ENCODE data around the gene RAB9B. TPM values are rescaled to one million over a fixed set of nuclear protein-coding genes. Genes with fewer than 3 reads are reported as not detected.

RAB9B gene
- polyA plus RNA-seq (2013) = 3.5 TPM

GRCh38 chrX:103831803-103832544 lies at the start of gene RAB9B:
TSS of gene RAB9B (minus strand) at chrX:103832257. CDS start at chrX:103825784, 6,473 bp downstream.
- peak within 1 kb of the TSS; percentile 63 to 86 (median 66) for H3K4me3 ChIP-seq (ENCODE audit: control insufficient read depth in 1 of 7, extremely low read depth in 1 of 7, insufficient read depth in 4 of 7, low read depth in 2 of 7, low read length in 6 of 7)
- CTCF ChIA-PET = interaction anchor here (1.0 to 1.1 kb wide), 2 partner anchors 9 to 305 kb away, joined by 3 read pairs; no protein-coding TSS in a partner anchor
- H3K4me1 ChIP-seq (ENCODE audit: control extremely low read depth in 1 of 4, control insufficient read depth in 4 of 4, insufficient read depth in 4 of 4, low read length in 3 of 4) = peaks cover 0 to 6% (median 4%) of the 10 kb centered on the region in 4 experiments
- 8% methylated on average over 50 of the region's 54 CpGs for WGBS (ENCODE audit: insufficient coverage)
- H3K27ac ChIP-seq (ENCODE audit: insufficient read depth in 1 of 2, low read depth in 1 of 2, low read length in 2 of 2, poor library complexity in 1 of 2, severe bottlenecking in 2 of 2) = no peak within 1 kb of the TSS
- H3K27me3 ChIP-seq (replicated peaks in 2 of 5; ENCODE audit: control insufficient read depth in 4 of 5, insufficient read depth in 5 of 5, low read length in 4 of 5) = peaks cover 0 to 27% (median 0%) of the 10 kb centered on the region in 5 experiments
- no peaks in the 10 kb centered on the region for H3K36me3 ChIP-seq (ENCODE audit: control insufficient read depth in 4 of 4, insufficient read depth in 4 of 4, low read length in 3 of 4)
- H3K9me3 ChIP-seq (ENCODE audit: control extremely low read depth in 1 of 5, control insufficient read depth in 4 of 5, insufficient read depth in 2 of 5, low read depth in 1 of 5, low read length in 4 of 5) = no peaks in the 10 kb centered on the region
- POLR2A ChIA-PET = no interaction called here
- peak; percentile 74 to 86 (median 84) for DNase-seq

GRCh38 chrX:103879339-103879738 lies 47.3 kb upstream of the RAB9B start:
- H3K36me3 ChIP-seq (ENCODE audit: control insufficient read depth in 4 of 4, insufficient read depth in 4 of 4, low read length in 3 of 4) = no peaks in the 10 kb centered on the region
- no peak overlapping the region for H3K4me3 ChIP-seq (ENCODE audit: control insufficient read depth in 1 of 7, extremely low read depth in 1 of 7, insufficient read depth in 4 of 7, low read depth in 2 of 7, low read length in 6 of 7)
- H3K4me1 ChIP-seq (ENCODE audit: control extremely low read depth in 1 of 4, control insufficient read depth in 4 of 4, insufficient read depth in 4 of 4, low read length in 3 of 4) = no peaks in the 10 kb centered on the region
- no peaks in the 10 kb centered on the region for H3K27me3 ChIP-seq (replicated peaks in 2 of 5; ENCODE audit: control insufficient read depth in 4 of 5, insufficient read depth in 5 of 5, low read length in 4 of 5)
- ChIA-PET CTCF (no interaction called here), POLR2A (no interaction called here)
- 64% methylated on average over 2 of the region's 2 CpGs for WGBS (ENCODE audit: insufficient coverage)
- DNase-seq = no peak
- no peaks in the 10 kb centered on the region for H3K9me3 ChIP-seq (ENCODE audit: control extremely low read depth in 1 of 5, control insufficient read depth in 4 of 5, insufficient read depth in 2 of 5, low read depth in 1 of 5, low read length in 4 of 5)
- no peak overlapping the region for H3K27ac ChIP-seq (ENCODE audit: insufficient read depth in 1 of 2, low read depth in 1 of 2, low read length in 2 of 2, poor library complexity in 1 of 2, severe bottlenecking in 2 of 2)

GRCh38 chrX:103878466-103879122 lies 46.5 kb upstream of the RAB9B start:
- Histone ChIP-seq H3K36me3 (ENCODE audit: control insufficient read depth in 4 of 4, insufficient read depth in 4 of 4, low read length in 3 of 4) (no peaks in the 10 kb centered on the region), H3K9me3 (ENCODE audit: control extremely low read depth in 1 of 5, control insufficient read depth in 4 of 5, insufficient read depth in 2 of 5, low read depth in 1 of 5, low read length in 4 of 5) (no peaks in the 10 kb centered on the region), H3K27ac (ENCODE audit: insufficient read depth in 1 of 2, low read depth in 1 of 2, low read length in 2 of 2, poor library complexity in 1 of 2, severe bottlenecking in 2 of 2) (no peak overlapping the region), H3K4me3 (ENCODE audit: control insufficient read depth in 1 of 7, extremely low read depth in 1 of 7, insufficient read depth in 4 of 7, low read depth in 2 of 7, low read length in 6 of 7) (no peak overlapping the region), H3K4me1 (ENCODE audit: control extremely low read depth in 1 of 4, control insufficient read depth in 4 of 4, insufficient read depth in 4 of 4, low read length in 3 of 4) (no peaks in the 10 kb centered on the region), H3K27me3 (replicated peaks in 2 of 5; ENCODE audit: control insufficient read depth in 4 of 5, insufficient read depth in 5 of 5, low read length in 4 of 5) (no peaks in the 10 kb centered on the region)
- ChIA-PET POLR2A (no interaction called here), CTCF (no interaction called here)
- WGBS (ENCODE audit: insufficient coverage) = 76% methylated on average over 7 of the region's 8 CpGs
- no peak for DNase-seq

GRCh38 chrX:103877571-103877970 lies 45.5 kb upstream of the RAB9B start:
- Histone ChIP-seq H3K36me3 (ENCODE audit: control insufficient read depth in 4 of 4, insufficient read depth in 4 of 4, low read length in 3 of 4) (no peaks in the 10 kb centered on the region), H3K9me3 (ENCODE audit: control extremely low read depth in 1 of 5, control insufficient read depth in 4 of 5, insufficient read depth in 2 of 5, low read depth in 1 of 5, low read length in 4 of 5) (no peaks in the 10 kb centered on the region), H3K27me3 (replicated peaks in 2 of 5; ENCODE audit: control insufficient read depth in 4 of 5, insufficient read depth in 5 of 5, low read length in 4 of 5) (no peaks in the 10 kb centered on the region), H3K4me1 (ENCODE audit: control extremely low read depth in 1 of 4, control insufficient read depth in 4 of 4, insufficient read depth in 4 of 4, low read length in 3 of 4) (no peaks in the 10 kb centered on the region), H3K27ac (ENCODE audit: insufficient read depth in 1 of 2, low read depth in 1 of 2, low read length in 2 of 2, poor library complexity in 1 of 2, severe bottlenecking in 2 of 2) (no peak overlapping the region), H3K4me3 (ENCODE audit: control insufficient read depth in 1 of 7, extremely low read depth in 1 of 7, insufficient read depth in 4 of 7, low read depth in 2 of 7, low read length in 6 of 7) (no peak overlapping the region)
- DNase-seq = no peak
- 86% methylated on average over 2 of the region's 3 CpGs for WGBS (ENCODE audit: insufficient coverage)
- POLR2A ChIA-PET = no interaction called here
- CTCF ChIA-PET = no interaction called here

GRCh38 chrX:103864886-103865534 lies 33.0 kb upstream of the RAB9B start:
- no peak overlapping the region for H3K27ac ChIP-seq (ENCODE audit: insufficient read depth in 1 of 2, low read depth in 1 of 2, low read length in 2 of 2, poor library complexity in 1 of 2, severe bottlenecking in 2 of 2)
- POLR2A ChIA-PET = no interaction called here
- H3K4me3 ChIP-seq (ENCODE audit: control insufficient read depth in 1 of 7, extremely low read depth in 1 of 7, insufficient read depth in 4 of 7, low read depth in 2 of 7, low read length in 6 of 7) = no peak overlapping the region
- WGBS (ENCODE audit: insufficient coverage) = no CpG with 5 or more reads among the region's 5 CpGs
- DNase-seq = no peak
- no peaks in the 10 kb centered on the region for H3K9me3 ChIP-seq (ENCODE audit: control extremely low read depth in 1 of 5, control insufficient read depth in 4 of 5, insufficient read depth in 2 of 5, low read depth in 1 of 5, low read length in 4 of 5)
- no peaks in the 10 kb centered on the region for H3K27me3 ChIP-seq (replicated peaks in 2 of 5; ENCODE audit: control insufficient read depth in 4 of 5, insufficient read depth in 5 of 5, low read length in 4 of 5)
- CTCF ChIA-PET = no interaction called here
- no peaks in the 10 kb centered on the region for H3K36me3 ChIP-seq (ENCODE audit: control insufficient read depth in 4 of 4, insufficient read depth in 4 of 4, low read length in 3 of 4)
- H3K4me1 ChIP-seq (ENCODE audit: control extremely low read depth in 1 of 4, control insufficient read depth in 4 of 4, insufficient read depth in 4 of 4, low read length in 3 of 4) = no peaks in the 10 kb centered on the region

GRCh38 chrX:103864149-103864548 lies 32.1 kb upstream of the RAB9B start:
- Histone ChIP-seq H3K9me3 (ENCODE audit: control extremely low read depth in 1 of 5, control insufficient read depth in 4 of 5, insufficient read depth in 2 of 5, low read depth in 1 of 5, low read length in 4 of 5) (no peaks in the 10 kb centered on the region), H3K36me3 (ENCODE audit: control insufficient read depth in 4 of 4, insufficient read depth in 4 of 4, low read length in 3 of 4) (no peaks in the 10 kb centered on the region), H3K4me1 (ENCODE audit: control extremely low read depth in 1 of 4, control insufficient read depth in 4 of 4, insufficient read depth in 4 of 4, low read length in 3 of 4) (no peaks in the 10 kb centered on the region), H3K27me3 (replicated peaks in 2 of 5; ENCODE audit: control insufficient read depth in 4 of 5, insufficient read depth in 5 of 5, low read length in 4 of 5) (no peaks in the 10 kb centered on the region), H3K27ac (ENCODE audit: insufficient read depth in 1 of 2, low read depth in 1 of 2, low read length in 2 of 2, poor library complexity in 1 of 2, severe bottlenecking in 2 of 2) (no peak overlapping the region), H3K4me3 (ENCODE audit: control insufficient read depth in 1 of 7, extremely low read depth in 1 of 7, insufficient read depth in 4 of 7, low read depth in 2 of 7, low read length in 6 of 7) (no peak overlapping the region)
- POLR2A ChIA-PET = no interaction called here
- CTCF ChIA-PET = no interaction called here
- no CpG with 5 or more reads among the region's 3 CpGs for WGBS (ENCODE audit: insufficient coverage)
- no peak for DNase-seq

- no peak overlapping the region for H3K4me3 ChIP-seq (ENCODE audit: control insufficient read depth in 1 of 7, extremely low read depth in 1 of 7, insufficient read depth in 4 of 7, low read depth in 2 of 7, low read length in 6 of 7)
- no peaks in the 10 kb centered on the region for H3K9me3 ChIP-seq (ENCODE audit: control extremely low read depth in 1 of 5, control insufficient read depth in 4 of 5, insufficient read depth in 2 of 5, low read depth in 1 of 5, low read length in 4 of 5)
- ChIA-PET POLR2A (no interaction called here), CTCF (interaction anchor here (0.7 kb wide), 1 partner anchor 56 kb away, joined by 3 read pairs; no protein-coding TSS in a partner anchor)
- DNase-seq = no peak
- H3K27ac ChIP-seq (ENCODE audit: insufficient read depth in 1 of 2, low read depth in 1 of 2, low read length in 2 of 2, poor library complexity in 1 of 2, severe bottlenecking in 2 of 2) = no peak overlapping the region
- H3K36me3 ChIP-seq (ENCODE audit: control insufficient read depth in 4 of 4, insufficient read depth in 4 of 4, low read length in 3 of 4) = no peaks in the 10 kb centered on the region
- no peaks in the 10 kb centered on the region for H3K4me1 ChIP-seq (ENCODE audit: control extremely low read depth in 1 of 4, control insufficient read depth in 4 of 4, insufficient read depth in 4 of 4, low read length in 3 of 4)
- H3K27me3 ChIP-seq (replicated peaks in 2 of 5; ENCODE audit: control insufficient read depth in 4 of 5, insufficient read depth in 5 of 5, low read length in 4 of 5) = no peaks in the 10 kb centered on the region
These were observed 29.1 kb upstream of the RAB9B start for GRCh38 chrX:103861200-103861599.

Measured in common myeloid progenitor, CD34-positive (primary cell).